GM18520 (cell line): ENCODE results near the gene ERFL.
A peak's percentile ranks its signal among the peaks of the same experiment; 100 is the strongest.

Experiments used
- ATAC-seq: cut with Tn5 transposase; IDR thresholded peaks from one replicate; pipeline ENCODE4 v1.9.1; 2021; ENCODE audit not compliant: unreplicated experiment

The ERFL gene

GRCh38 chr19:41861116-41861768, 67.0 kb downstream of the ERFL start:
- no peak for ATAC-seq

GRCh38 chr19:41860419-41861115, 67.7 kb downstream of the ERFL start:
- no peak for ATAC-seq

- ATAC-seq: peak; percentile 75
These were observed 68.4 kb downstream of the ERFL start, which contains the start of gene RPS19 for GRCh38 chr19:41859618-41860418. RPS19 (plus strand) TSS chr19:41860255; CDS start chr19:41860775, 520 bp downstream.

- ATAC-seq: no peak
These were observed 69.0 kb downstream of the ERFL start for GRCh38 chr19:41859213-41859617.
